Osteoblast (primary cell): ENCODE data around the gene CDX2. TPM values are rescaled to one million over a fixed set of nuclear protein-coding genes. Genes with fewer than 3 reads are reported as not detected.

Experiments
- DNase-seq: peaks from one replicate; pipeline ENCODE4 v3.0.0; 2011; ENCODE audit warnings: low spot score, mixed read lengths; ENCODE audit not compliant: insufficient read length; ENCODE audit errors: missing footprints
- H2AFZ ChIP-seq: 2 replicates; pipeline ENCODE4 v1.6.0; 2011; ENCODE audit warnings: mild to moderate bottlenecking, low read length
- H3K27ac ChIP-seq: 2 replicates; pipeline ENCODE4 v1.5.1; 2011; ENCODE audit warnings: mild to moderate bottlenecking, low read depth, low read length, moderate library complexity
- H3K27me3 ChIP-seq: 2 replicates; pipeline ENCODE4 v1.6.0; 2012; ENCODE audit warnings: mild to moderate bottlenecking, control low read depth, inconsistent platforms, low read length, moderate library complexity; ENCODE audit not compliant: insufficient read depth
- H3K36me3 ChIP-seq: 2 replicates; pipeline ENCODE4 v1.5.1; 2011; ENCODE audit warnings: mild to moderate bottlenecking, low read length, control low read depth, moderate library complexity; ENCODE audit not compliant: insufficient read depth
- H3K4me1 ChIP-seq: 2 replicates; pipeline ENCODE4 v1.5.1; 2011; ENCODE audit warnings: mild to moderate bottlenecking, low read length, control low read depth, moderate library complexity; ENCODE audit not compliant: insufficient read depth
- H3K4me2 ChIP-seq: 2 replicates; pipeline ENCODE4 v1.6.0; 2011; ENCODE audit warnings: mild to moderate bottlenecking, low read length; ENCODE audit not compliant: insufficient read depth
- H3K4me3 ChIP-seq: fragments of 200-600 bp; sonication (generic); 3 replicates; pipeline ENCODE4 v1.5.1; 2012; ENCODE audit warnings: mild to moderate bottlenecking, low read length, inconsistent platforms; ENCODE audit not compliant: insufficient read depth
- H3K79me2 ChIP-seq: 2 replicates; pipeline ENCODE4 v1.6.0; 2012; ENCODE audit warnings: mild to moderate bottlenecking, low read length, control low read depth, inconsistent platforms; ENCODE audit not compliant: insufficient read depth
- H3K9me3 ChIP-seq: 2 replicates; pipeline ENCODE4 v1.5.1; 2011; ENCODE audit warnings: low read depth, low read length, control low read depth
- H4K20me1 ChIP-seq: 2 replicates; pipeline ENCODE4 v1.6.0; 2012; ENCODE audit warnings: mild to moderate bottlenecking, low read length, control low read depth; ENCODE audit not compliant: insufficient read depth
- total RNA-seq: library from RNA; depleted of rRNA; stranded (reverse); fragments of >200 nt; gene quantifications from 2 replicates; pipeline ENCODE4 v1.2.3, GENCODE V29; 2012
- TF ChIP-seq, protein P1 (sequence below): IDR thresholded peaks from 2 replicates; pipeline ENCODE4 v1.5.1; 2011; ENCODE audit warnings: mild to moderate bottlenecking, low read depth, low read length, moderate library complexity; ENCODE audit errors: extremely low read depth

CDX2 gene
- total RNA-seq, 1 donor = not detected

DNA sequence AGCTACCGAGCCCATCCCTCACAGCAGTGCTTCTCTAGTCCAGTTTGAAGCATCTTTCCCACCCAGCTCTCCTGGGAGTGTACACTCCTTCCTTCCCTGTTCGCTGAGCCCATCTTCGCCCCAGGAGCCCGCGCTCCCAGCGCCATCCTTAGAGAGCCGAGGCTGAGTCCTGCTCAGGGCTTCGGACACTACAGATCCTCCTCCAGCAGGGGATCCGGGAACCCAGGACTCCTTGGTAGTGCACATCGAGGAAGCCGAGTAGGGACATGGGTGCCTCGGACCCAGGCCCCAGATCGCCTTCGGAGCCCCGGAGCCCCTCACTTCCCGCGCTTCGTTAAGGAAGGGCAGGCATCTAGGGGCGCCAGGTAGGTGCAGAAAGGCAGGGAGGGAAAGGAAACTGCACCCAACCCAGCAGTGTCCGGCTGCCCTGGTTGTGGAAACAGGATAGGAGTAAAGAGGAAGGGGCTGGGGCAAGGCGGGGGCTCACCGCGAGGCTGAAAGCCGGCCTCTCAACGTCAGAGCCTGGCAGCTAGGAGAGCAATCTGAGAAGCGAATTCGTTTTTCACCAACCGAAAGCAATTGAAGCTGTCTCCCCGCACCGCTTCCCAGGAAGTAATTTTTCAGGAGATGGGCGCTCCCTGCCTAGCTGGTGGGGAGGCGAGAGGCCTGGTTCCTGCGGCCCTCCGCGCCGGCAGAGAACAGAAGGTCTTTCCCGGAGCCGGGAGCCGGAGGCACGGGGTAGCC lies 48.3 kb downstream of the CDX2 start:
- H3K27me3 ChIP-seq = peaks cover 97% of the 10 kb centered on the region
- no peaks in the 10 kb centered on the region for H3K9me3 ChIP-seq
- peak overlapping the region; percentile 53 for H3K4me3 ChIP-seq
- no peak overlapping the region for H3K27ac ChIP-seq
- no peaks in the 10 kb centered on the region for H3K4me1 ChIP-seq
- DNase-seq = peak; percentile 87
- H2AFZ ChIP-seq = peak overlapping the region; percentile 35
- H3K79me2 ChIP-seq = no peaks in the 10 kb centered on the region
- peak overlapping the region; percentile 64 for H3K4me2 ChIP-seq
- TF ChIP-seq, protein P1, sequence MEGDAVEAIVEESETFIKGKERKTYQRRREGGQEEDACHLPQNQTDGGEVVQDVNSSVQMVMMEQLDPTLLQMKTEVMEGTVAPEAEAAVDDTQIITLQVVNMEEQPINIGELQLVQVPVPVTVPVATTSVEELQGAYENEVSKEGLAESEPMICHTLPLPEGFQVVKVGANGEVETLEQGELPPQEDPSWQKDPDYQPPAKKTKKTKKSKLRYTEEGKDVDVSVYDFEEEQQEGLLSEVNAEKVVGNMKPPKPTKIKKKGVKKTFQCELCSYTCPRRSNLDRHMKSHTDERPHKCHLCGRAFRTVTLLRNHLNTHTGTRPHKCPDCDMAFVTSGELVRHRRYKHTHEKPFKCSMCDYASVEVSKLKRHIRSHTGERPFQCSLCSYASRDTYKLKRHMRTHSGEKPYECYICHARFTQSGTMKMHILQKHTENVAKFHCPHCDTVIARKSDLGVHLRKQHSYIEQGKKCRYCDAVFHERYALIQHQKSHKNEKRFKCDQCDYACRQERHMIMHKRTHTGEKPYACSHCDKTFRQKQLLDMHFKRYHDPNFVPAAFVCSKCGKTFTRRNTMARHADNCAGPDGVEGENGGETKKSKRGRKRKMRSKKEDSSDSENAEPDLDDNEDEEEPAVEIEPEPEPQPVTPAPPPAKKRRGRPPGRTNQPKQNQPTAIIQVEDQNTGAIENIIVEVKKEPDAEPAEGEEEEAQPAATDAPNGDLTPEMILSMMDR = no peak
- no peaks in the 10 kb centered on the region for H3K36me3 ChIP-seq
- no peaks in the 10 kb centered on the region for H4K20me1 ChIP-seq

- H3K9me3 ChIP-seq = no peaks in the 10 kb centered on the region
- DNase-seq = peak; percentile 84
- peak within 1 kb of the TSS; percentile 64 for H3K4me2 ChIP-seq
- no peaks in the 10 kb centered on the region for H3K36me3 ChIP-seq
- TF ChIP-seq, protein P1 = no peak
- no peaks in the 10 kb centered on the region for H3K79me2 ChIP-seq
- no peaks in the 10 kb centered on the region for H4K20me1 ChIP-seq
- no peaks in the 10 kb centered on the region for H3K4me1 ChIP-seq
- peak within 1 kb of the TSS; percentile 35 for H2AFZ ChIP-seq
- no peak within 1 kb of the TSS for H3K27ac ChIP-seq
- peaks cover 97% of the 10 kb centered on the region for H3K27me3 ChIP-seq
- peak within 1 kb of the TSS; percentile 53 for H3K4me3 ChIP-seq
These were observed 49.0 kb downstream of the CDX2 start, which contains the start of gene PDX1 for GRCh38 chr13:27919934-27920676. TSS of gene PDX1 (plus strand) at chr13:27920000. CDS start at chr13:27920139, 139 bp downstream.

- no peaks in the 10 kb centered on the region for H4K20me1 ChIP-seq
- H3K36me3 ChIP-seq = no peaks in the 10 kb centered on the region
- peaks cover 93% of the 10 kb centered on the region for H3K27me3 ChIP-seq
- TF ChIP-seq, protein P1 = no peak
- H2AFZ ChIP-seq = no peak overlapping the region
- H3K79me2 ChIP-seq = no peaks in the 10 kb centered on the region
- H3K4me2 ChIP-seq = no peak overlapping the region
- no peak for DNase-seq
- H3K27ac ChIP-seq = no peak overlapping the region
- H3K4me3 ChIP-seq = no peak overlapping the region
- no peaks in the 10 kb centered on the region for H3K9me3 ChIP-seq
- no peaks in the 10 kb centered on the region for H3K4me1 ChIP-seq
These were observed 49.5 kb downstream of the CDX2 start for GRCh38 chr13:27919659-27919933.
